DND-41 (cell line): ENCODE measurements around the gene PACRG.
"Not testable (repeated sequence)": the region's sequence is repeated elsewhere in the genome, so short reads cannot be mapped to it uniquely, and the experiment has no call there.

Experiments used
- ATAC-seq: fragments of 200-7000 bp; cut with Tn5 transposase; 3 replicates; pipeline ENCODE4 v1.9.1; 2021; ENCODE audit warnings: low read depth; ENCODE audit not compliant: insufficient read depth
- DNase-seq: peaks from one replicate; pipeline ENCODE4 v3.0.0-alpha.2; 2020
- H2AFZ ChIP-seq: 2 replicates; pipeline ENCODE4 v1.6.0; 2012; ENCODE audit warnings: low read depth, low read length
- H3K27ac ChIP-seq: 2 replicates; pipeline ENCODE4 v1.5.1; 2012; ENCODE audit warnings: low read length, inconsistent platforms
- H3K27me3 ChIP-seq: fragments of 200-600 bp; sonication (generic); 2 replicates; pipeline ENCODE4 v1.6.0; 2012; ENCODE audit warnings: low read length, mild to moderate bottlenecking, inconsistent platforms; ENCODE audit not compliant: insufficient read depth, poor library complexity
- H3K36me3 ChIP-seq: 2 replicates; pipeline ENCODE4 v1.5.1; 2012; ENCODE audit warnings: low read length, inconsistent platforms; ENCODE audit not compliant: insufficient read depth
- H3K4me1 ChIP-seq: 2 replicates; pipeline ENCODE4 v1.5.1; 2012; ENCODE audit warnings: mild to moderate bottlenecking, low read length; ENCODE audit not compliant: insufficient read depth
- H3K4me2 ChIP-seq: 2 replicates; pipeline ENCODE4 v1.6.0; 2012; ENCODE audit warnings: mild to moderate bottlenecking, moderate library complexity, low read length, inconsistent platforms; ENCODE audit not compliant: insufficient read depth
- H3K4me3 ChIP-seq, 2 experiments: fragments of 200-600 bp in 1 of 2; shearing (Covaris generic) in 1 of 2; 2 replicates each; pipeline ENCODE4 v1.5.1; 2012 to 2016; ENCODE audit warnings: inconsistent platforms in 2 of 2, low read length in 2 of 2, mild to moderate bottlenecking in 2 of 2, low read depth in 1 of 2, moderate library complexity in 1 of 2
- H3K79me2 ChIP-seq: 2 replicates; pipeline ENCODE4 v1.6.0; 2012; ENCODE audit warnings: low read length, inconsistent platforms; ENCODE audit not compliant: insufficient read depth
- H3K9ac ChIP-seq: 2 replicates; pipeline ENCODE4 v1.6.0; 2012; ENCODE audit warnings: low read depth, mild to moderate bottlenecking, inconsistent platforms, low read length, moderate library complexity
- H3K9me3 ChIP-seq: 2 replicates; pipeline ENCODE4 v1.5.1; 2012; ENCODE audit warnings: low read length, moderate library complexity, mild to moderate bottlenecking, inconsistent platforms; ENCODE audit not compliant: insufficient read depth, severe bottlenecking
- H4K20me1 ChIP-seq: 2 replicates; pipeline ENCODE4 v1.6.0; 2012; ENCODE audit warnings: low read length; ENCODE audit not compliant: insufficient read depth
- CTCF ChIP-seq: IDR thresholded peaks from 2 replicates; pipeline ENCODE4 v1.5.1; 2012; ENCODE audit warnings: borderline replicate concordance, low read length, moderate library complexity, mild to moderate bottlenecking; ENCODE audit not compliant: poor library complexity, severe bottlenecking; ENCODE audit errors: extremely low read depth
- EZH2 ChIP-seq: IDR thresholded peaks from 3 replicates; pipeline ENCODE4 v1.6.1; 2012; ENCODE audit warnings: borderline replicate concordance, low read depth, mild to moderate bottlenecking, moderate library complexity, low read length, inconsistent platforms; ENCODE audit not compliant: severe bottlenecking

PACRG gene

GRCh38 chr6:162727322-162728182 lies at the start of gene PACRG, which contains the start of gene PRKN:
Gene PACRG, plus strand, starts transcription at chr6:162727974.
Gene PRKN, minus strand, starts transcription at chr6:162727766.
- Histone ChIP-seq H3K9ac (no peak within 1 kb of the TSS), H3K4me3 (no peak within 1 kb of the TSS), H3K9me3 (no peaks in the 10 kb centered on the region), H3K36me3 (no peaks in the 10 kb centered on the region), H4K20me1 (no peaks in the 10 kb centered on the region), H3K79me2 (no peaks in the 10 kb centered on the region), H3K4me2 (no peak within 1 kb of the TSS), H3K4me1 (no peaks in the 10 kb centered on the region), H2AFZ (no peak within 1 kb of the TSS), H3K27me3 (no peaks in the 10 kb centered on the region), H3K27ac (no peak within 1 kb of the TSS)
- TF ChIP-seq CTCF (no peak), EZH2 (no peak)
- DNase-seq = no peak
- no peak for ATAC-seq

GRCh38 chr6:162678896-162679295 lies 48.9 kb upstream of the PACRG start:
- H3K4me1 ChIP-seq, H3K9me3 ChIP-seq, H3K79me2 ChIP-seq, H3K36me3 ChIP-seq, H4K20me1 ChIP-seq, H3K4me2 ChIP-seq, H3K27ac ChIP-seq, H3K9ac ChIP-seq, H2AFZ ChIP-seq, ATAC-seq, DNase-seq, H3K27me3 ChIP-seq, H3K4me3 ChIP-seq: not testable (repeated sequence)

GRCh38 chr6:162679681-162680080 lies 48.1 kb upstream of the PACRG start:
- H3K4me2 ChIP-seq = no peak overlapping the region
- no peak overlapping the region for H3K4me3 ChIP-seq
- no peaks in the 10 kb centered on the region for H3K27me3 ChIP-seq
- no peaks in the 10 kb centered on the region for H3K9me3 ChIP-seq
- H3K36me3 ChIP-seq = no peaks in the 10 kb centered on the region
- no peak overlapping the region for H3K27ac ChIP-seq
- H3K4me1 ChIP-seq = no peaks in the 10 kb centered on the region
- H3K79me2 ChIP-seq = no peaks in the 10 kb centered on the region
- H3K9ac ChIP-seq = no peak overlapping the region
- no peaks in the 10 kb centered on the region for H4K20me1 ChIP-seq
- DNase-seq = no peak
- no peak for TF ChIP-seq CTCF
- TF ChIP-seq EZH2 = no peak
- H2AFZ ChIP-seq = no peak overlapping the region
- ATAC-seq = no peak

GRCh38 chr6:162680367-162680766 lies 47.4 kb upstream of the PACRG start:
- Histone ChIP-seq H3K79me2 (no peaks in the 10 kb centered on the region), H2AFZ (no peak overlapping the region), H4K20me1 (no peaks in the 10 kb centered on the region), H3K9me3 (no peaks in the 10 kb centered on the region), H3K4me2 (no peak overlapping the region), H3K36me3 (no peaks in the 10 kb centered on the region), H3K9ac (no peak overlapping the region), H3K27ac (no peak overlapping the region), H3K4me1 (no peaks in the 10 kb centered on the region), H3K4me3 (no peak overlapping the region), H3K27me3 (no peaks in the 10 kb centered on the region)
- no peak for DNase-seq
- ATAC-seq = no peak
- no peak for TF ChIP-seq CTCF
- no peak for TF ChIP-seq EZH2
